AG09319 (cell line): ENCODE data around the gene GRIK3.
"Not testable (repeated sequence)": the region's sequence is repeated elsewhere in the genome, so short reads cannot be mapped to it uniquely, and the experiment has no call there.

Source experiments
- DNase-seq: peaks from one replicate; pipeline ENCODE4 v3.0.0-alpha.2; 2010; ENCODE audit warnings: low read depth; ENCODE audit errors: extremely low read depth
- TF ChIP-seq, protein P1 (sequence below): IDR thresholded peaks from 2 replicates; pipeline ENCODE4 v1.5.1; 2011; ENCODE audit warnings: low read depth, mild to moderate bottlenecking, inconsistent platforms, low read length, moderate library complexity

GRIK3 gene

DNA sequence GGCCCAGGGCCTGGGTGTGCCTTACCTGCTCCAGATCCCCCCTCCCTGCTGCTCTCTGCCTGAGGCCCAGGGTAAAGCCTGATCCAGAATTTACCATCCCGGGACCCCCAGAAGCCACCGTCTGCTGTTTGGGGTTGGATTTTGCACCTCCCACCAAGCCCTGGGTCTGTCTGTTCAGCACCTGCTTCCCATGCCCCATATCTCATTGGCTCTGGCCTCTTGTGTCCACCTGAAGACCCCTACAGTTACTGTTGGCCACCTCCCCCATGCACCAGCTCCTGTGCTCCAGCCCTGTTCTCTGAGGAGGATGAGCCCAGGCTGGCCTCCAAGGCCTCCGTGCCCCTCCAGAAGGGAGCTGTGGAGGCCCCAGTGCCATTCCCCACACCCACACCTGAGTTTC is 113.9 kb downstream of the GRIK3 start:
- DNase-seq = no peak
- TF ChIP-seq, protein P1, sequence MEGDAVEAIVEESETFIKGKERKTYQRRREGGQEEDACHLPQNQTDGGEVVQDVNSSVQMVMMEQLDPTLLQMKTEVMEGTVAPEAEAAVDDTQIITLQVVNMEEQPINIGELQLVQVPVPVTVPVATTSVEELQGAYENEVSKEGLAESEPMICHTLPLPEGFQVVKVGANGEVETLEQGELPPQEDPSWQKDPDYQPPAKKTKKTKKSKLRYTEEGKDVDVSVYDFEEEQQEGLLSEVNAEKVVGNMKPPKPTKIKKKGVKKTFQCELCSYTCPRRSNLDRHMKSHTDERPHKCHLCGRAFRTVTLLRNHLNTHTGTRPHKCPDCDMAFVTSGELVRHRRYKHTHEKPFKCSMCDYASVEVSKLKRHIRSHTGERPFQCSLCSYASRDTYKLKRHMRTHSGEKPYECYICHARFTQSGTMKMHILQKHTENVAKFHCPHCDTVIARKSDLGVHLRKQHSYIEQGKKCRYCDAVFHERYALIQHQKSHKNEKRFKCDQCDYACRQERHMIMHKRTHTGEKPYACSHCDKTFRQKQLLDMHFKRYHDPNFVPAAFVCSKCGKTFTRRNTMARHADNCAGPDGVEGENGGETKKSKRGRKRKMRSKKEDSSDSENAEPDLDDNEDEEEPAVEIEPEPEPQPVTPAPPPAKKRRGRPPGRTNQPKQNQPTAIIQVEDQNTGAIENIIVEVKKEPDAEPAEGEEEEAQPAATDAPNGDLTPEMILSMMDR = no peak

DNA sequence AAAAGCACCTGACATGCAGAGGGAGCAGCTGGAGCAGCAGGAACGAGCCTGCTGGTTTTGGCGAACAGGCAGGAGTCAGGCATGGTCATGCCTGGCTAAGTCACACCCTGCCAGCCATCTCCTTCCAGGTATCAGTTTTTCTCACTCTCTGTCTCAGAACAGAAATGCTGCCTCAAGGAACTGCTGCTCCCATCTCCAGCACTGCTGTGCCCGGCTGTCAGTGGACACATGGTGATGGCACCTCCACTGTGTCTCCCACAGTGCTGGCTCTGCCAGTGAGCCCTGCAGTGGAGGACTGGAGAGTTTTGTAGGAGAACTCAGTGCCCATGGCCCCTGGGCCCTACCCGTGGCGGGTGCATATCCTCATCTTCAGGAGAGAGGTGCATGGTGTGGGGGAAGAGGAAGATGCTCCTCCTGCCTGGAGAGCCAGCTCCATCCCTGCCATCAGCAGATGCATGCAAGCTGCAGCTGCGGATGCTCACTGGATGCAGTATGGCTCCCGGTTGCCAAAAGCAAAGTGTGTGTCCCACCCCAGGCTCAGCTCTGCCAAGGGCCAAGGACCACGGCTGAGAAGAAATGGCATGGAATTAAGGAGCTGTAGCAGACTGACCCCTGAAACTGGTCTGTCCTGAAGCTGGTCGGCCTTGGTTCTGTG is 114.7 kb downstream of the GRIK3 start:
- TF ChIP-seq, protein P1 = no peak
- DNase-seq = no peak

DNA sequence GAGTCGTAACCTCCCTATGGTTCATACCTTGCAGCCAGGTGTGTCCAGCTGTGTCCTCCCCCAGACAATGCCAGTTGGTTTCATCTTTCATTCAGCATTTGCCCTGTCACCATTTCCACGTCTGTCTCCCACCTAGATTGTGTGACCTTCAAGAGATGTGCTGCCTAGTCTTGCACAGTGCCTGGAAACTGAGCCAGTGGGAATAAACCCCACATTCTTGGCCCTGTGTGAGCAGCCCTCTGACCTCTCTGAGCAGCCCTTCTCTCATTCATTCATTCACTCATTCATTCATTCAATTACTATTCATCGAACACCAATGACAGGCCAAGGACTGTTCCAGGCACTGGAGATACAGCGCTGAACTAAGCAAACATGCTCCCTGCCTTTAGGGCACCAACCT is 115.7 kb downstream of the GRIK3 start:
- TF ChIP-seq, protein P1 = no peak
- DNase-seq = no peak

DNA sequence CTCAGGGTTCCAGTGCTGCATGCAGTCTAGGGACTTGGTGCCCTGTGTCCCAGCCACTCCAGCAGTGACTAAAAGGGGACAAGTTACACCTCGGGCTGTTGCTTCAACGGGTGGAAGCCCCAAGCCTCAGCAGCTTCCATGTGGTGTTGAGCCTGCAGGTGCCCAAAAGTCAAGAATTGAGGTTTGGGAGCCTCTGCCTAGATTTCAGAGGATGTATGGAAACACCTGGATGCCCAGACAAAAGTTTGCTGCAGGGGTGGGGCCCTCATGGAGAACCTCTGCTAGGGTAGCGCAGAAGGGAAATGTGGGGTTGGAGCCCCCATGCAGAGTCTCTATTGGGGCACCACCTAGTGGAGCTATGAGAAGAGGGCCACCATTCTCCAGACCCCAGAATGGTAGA is 117.8 kb downstream of the GRIK3 start:
- DNase-seq = not testable (repeated sequence)

DNA sequence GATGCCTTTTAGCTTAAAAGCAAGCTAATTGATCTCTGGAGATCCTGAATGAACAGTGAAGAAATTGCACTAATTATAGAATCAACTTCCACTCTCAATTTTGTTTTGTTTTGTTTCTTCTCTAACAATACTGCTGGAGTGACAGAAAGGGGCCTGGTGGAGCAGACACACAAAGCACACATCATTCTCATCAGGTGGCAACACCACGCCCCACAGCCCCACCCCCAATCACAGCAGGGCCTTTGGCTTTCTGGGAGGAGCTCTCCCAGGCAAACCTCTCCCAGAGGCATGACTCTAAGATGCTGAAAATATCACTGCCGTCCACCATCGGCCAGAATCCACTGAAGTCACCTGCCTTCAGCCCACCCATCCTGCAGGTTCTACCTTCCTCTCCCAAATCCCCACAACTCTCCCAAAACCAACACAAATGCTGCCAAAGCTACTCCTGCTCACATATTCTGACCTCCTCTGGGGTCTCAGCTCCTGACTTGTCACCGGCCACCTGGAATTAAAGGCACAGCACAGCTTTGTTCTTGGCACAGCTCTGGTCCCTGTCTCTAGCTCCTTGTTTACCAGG is 120.7 kb downstream of the GRIK3 start:
- TF ChIP-seq, protein P1 = no peak
- DNase-seq = no peak

DNA sequence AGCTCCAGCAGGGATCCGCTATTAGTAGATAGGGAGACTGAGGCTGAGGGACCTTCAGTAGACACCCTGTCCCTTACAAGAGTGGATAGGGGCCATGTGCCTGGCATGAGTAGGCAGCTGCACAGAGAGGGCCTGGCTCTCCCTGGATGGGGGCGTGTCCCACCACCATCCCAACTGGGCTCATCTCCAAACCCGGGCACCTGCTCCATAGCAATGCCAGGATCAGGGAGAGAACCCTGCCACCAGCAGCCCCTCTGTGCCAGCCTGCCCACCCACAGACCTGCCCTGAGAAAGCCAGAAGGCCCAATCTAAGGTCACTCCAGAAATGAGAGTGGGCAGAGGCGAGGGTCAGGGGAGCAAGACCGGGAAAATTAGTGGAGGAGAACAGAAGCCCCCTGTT is 121.3 kb downstream of the GRIK3 start:
- DNase-seq = no peak
- TF ChIP-seq, protein P1 = no peak

DNA sequence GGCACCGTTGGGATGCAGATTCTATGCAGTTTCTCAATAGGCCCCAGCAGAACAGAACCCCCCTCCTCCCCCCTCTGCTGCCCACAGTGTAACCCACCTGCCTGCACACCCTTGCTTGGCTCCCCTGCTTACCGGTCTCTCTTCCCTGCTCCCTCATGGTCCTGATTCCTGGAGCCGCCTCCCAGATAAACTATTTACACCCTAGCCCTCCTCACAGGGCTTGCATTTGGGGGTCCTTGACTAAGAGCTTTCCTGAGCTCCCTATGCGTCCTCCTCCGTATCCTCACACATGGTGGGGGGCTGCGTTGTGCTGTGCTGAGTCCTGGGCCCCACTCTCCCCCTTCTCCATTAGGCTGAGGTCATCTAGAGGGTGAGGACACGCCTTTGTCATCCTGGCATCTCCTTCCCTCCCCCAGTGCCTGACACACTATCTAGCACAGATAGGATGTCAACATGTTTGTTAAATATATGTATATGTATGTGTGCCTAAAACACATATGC is 121.9 kb downstream of the GRIK3 start:
- TF ChIP-seq, protein P1 = no peak
- no peak for DNase-seq
